ENCODE data around the gene KAZN.

DNA sequence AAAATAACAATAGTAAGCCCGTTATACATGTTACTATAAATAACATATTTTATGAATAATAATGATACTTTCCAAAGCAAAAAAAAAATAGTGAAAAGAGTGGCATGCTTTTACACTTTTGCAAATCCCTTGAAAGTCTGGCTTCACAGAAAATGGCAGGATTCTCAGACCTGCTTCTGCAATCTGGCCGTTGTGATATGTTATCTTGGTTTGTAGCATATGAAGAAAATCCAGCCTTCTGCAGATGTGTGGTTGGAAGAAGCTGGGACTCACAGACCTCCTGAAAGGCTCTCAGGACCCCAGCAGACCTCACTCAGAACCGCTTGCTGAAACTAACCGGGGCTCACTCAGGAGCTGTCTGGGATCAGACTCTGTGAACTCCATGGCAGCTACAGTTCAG lies 299.1 kb downstream of the KAZN start:
- TF ChIP-seq NFRKB (IDR thresholded peaks at IDR 0.05) (no peak), ELF4 (IDR thresholded peaks at IDR 0.05) (no peak), ARNT (IDR thresholded peaks at IDR 0.05) (no peak), FOXA1 (IDR thresholded peaks at IDR 0.05) (no peak), SP1 (IDR thresholded peaks at IDR 0.05) (no peak), ZNF384 (IDR thresholded peaks at IDR 0.05) (no peak), SUZ12 (IDR thresholded peaks at IDR 0.05) (no peak)

Data from HEK293T (cell line).